ENCODE measurements around the gene GPAT2.
"Not testable (repeated sequence)": the region's sequence is repeated elsewhere in the genome, so short reads cannot be mapped to it uniquely, and the experiment has no call there.

Gene GPAT2, protein sequence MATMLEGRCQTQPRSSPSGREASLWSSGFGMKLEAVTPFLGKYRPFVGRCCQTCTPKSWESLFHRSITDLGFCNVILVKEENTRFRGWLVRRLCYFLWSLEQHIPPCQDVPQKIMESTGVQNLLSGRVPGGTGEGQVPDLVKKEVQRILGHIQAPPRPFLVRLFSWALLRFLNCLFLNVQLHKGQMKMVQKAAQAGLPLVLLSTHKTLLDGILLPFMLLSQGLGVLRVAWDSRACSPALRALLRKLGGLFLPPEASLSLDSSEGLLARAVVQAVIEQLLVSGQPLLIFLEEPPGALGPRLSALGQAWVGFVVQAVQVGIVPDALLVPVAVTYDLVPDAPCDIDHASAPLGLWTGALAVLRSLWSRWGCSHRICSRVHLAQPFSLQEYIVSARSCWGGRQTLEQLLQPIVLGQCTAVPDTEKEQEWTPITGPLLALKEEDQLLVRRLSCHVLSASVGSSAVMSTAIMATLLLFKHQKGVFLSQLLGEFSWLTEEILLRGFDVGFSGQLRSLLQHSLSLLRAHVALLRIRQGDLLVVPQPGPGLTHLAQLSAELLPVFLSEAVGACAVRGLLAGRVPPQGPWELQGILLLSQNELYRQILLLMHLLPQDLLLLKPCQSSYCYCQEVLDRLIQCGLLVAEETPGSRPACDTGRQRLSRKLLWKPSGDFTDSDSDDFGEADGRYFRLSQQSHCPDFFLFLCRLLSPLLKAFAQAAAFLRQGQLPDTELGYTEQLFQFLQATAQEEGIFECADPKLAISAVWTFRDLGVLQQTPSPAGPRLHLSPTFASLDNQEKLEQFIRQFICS

DNA sequence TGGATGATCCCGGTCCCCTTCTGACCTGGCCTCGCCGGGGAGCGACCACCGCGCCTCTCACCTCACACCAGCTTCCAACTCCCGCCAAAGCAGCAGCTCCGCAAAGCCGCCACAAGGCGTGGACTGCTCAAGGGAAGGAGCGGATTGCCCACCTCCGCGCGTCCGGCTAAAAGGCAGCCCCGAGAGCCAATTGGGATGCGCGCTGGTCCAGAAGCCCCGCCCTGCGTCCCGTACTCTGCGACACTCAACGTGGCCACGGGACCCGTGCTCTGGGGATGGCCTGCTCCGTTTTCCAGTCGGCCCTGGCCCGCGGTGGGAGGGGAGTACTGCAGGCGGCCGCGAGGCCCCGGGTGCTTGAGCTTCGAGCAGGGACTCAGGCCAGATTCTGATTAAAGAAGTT, at the start of gene GPAT2:
GPAT2 (minus strand) TSS at position 125 of the 400 bp plus-strand sequence. CDS start 2,557 bp downstream, outside the sequence.
- DNase-seq = not testable (repeated sequence)

DNA sequence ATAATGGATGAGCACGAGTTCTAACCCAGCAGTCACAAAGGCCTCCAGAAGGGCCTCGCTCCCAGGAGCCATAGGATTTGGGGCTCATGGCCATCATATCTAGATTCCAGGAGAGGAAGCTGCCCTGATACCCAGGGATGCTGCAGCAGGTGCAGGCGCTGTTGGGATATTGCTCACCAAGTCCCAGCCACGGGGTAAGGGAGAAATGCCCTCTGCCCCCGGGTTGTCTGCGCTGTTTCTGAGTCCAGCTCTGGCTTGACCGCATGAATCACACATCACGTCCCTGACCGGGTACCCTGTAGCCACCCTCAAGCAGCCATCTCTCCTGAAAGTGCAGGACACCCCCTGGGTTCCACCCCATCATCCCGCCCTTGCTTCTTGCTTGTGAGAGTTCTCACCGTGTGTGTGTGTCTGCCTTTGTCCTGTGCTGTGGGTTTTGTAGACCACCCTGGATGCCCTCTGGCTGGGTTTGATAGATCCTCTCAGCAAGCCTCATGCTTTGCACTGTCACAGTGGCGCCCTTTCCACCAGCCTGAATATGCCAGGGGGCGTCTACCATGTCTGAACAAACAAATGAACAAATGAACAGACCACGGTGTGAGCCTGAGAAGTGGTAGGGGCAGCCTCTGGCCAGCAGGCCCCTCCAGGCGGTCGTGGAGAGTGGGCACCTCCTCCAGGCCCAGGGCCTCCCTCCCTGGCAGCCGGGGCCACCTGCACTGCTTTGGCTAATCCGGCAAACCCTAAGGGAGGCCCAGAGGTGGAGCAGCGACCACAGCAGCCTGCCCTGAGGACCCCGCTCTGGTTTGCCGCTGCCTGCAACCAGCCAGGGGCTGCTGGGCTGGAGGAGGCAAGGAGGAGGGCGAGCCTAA, 49.5 kb upstream of the GPAT2 start:
- no peak for DNase-seq

DNA sequence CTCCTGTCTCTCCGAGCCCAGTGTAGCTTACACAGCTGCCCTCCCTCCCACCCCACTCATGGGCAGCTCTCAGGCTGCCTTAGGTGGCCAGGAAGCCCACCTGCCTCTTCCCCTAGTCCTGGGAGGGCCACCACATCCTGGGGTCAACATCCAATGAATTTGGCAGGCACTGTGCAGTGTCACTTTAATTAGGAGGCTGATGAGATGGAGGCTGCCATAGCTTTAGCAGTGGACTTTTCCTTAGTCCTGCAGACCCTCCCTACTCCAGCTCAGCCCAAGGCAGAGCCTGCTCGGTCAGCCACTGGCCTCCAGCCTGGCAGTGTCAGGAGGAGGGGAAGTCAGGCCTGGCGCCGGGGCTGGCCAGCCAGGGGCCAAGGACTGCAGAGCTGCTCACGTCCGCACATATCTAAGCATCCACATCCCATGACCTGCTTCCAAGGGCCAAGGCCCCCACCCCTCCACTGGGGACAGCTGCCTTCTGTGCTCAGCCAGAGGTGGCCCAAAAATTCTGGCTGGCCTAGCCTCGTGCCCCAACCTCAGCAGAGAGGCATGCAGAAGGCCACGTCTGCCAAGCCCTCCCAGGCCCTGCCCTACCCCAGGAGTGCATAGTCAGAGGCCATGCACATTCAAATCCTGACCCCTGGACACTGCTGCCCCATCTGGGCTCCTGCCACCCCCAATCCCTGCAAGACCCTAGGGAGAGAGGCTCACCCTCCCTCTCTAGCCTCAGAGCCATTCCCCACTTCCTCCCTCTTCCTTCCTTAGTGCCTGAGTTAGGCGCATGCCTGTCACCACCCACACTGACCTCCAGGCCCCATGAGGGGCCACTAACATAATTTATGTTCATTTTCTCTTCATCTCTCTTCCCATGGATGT, 48.6 kb upstream of the GPAT2 start:
- no peak for DNase-seq

DNA sequence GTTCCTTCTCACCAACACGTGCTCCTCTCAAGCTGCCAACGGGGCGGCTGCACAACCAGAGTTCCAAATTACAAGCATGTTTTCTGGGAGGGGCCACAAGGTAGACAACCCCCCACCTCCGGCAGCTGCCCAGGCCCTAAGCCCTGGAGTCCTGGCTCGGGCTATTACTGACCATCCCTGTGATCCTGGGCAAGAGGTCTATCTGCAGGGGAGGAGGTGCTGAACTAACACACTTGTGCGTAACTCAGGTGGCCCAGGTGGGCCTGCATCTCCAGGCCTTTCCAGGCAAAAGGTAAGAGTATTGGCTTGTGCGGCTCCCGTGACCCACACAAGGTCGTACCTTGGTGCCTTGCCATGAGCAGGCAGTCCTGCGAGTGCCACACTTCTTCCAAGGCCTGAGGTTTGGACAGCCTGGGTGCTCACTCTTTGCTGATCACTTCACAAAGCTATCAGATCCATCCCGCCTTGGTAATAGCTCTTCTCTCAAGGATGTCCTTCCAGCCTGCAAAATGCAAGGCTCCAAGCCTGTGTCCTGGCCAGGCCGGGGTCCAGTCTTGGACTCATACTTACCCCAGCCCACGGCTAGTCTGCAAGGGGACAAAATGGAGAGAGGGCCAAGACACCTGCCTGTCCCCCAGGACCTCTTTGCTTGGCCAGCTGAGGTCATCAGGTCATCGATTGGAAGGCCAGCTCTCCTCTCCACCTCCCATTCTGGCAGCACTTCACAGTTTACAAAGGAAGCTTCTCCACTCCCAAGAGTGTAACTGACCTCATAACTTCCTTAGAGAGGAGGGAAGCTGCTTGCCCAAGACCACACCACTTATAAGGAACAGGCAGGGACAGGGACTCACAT, 47.7 kb upstream of the GPAT2 start:
- DNase-seq = no peak

DNA sequence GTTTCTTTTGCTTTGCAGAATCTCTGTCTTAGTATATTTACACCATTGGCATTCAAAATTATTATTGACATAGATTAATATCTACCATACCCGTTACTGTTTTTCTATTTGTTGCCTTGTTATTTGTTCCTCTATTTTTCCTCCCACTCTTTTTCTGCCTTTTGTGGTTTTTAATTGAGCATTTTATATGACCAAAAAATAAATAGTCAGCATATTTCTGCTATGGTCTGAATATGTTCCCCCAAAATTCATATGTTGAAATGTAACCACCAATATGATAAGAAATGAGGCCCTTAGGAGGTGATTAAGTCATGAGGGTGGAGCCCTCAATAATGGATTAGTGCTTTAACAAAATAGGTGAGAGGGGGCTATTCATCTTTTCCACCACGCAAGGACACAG, 46.3 kb upstream of the GPAT2 start:
- DNase-seq = no peak

DNA sequence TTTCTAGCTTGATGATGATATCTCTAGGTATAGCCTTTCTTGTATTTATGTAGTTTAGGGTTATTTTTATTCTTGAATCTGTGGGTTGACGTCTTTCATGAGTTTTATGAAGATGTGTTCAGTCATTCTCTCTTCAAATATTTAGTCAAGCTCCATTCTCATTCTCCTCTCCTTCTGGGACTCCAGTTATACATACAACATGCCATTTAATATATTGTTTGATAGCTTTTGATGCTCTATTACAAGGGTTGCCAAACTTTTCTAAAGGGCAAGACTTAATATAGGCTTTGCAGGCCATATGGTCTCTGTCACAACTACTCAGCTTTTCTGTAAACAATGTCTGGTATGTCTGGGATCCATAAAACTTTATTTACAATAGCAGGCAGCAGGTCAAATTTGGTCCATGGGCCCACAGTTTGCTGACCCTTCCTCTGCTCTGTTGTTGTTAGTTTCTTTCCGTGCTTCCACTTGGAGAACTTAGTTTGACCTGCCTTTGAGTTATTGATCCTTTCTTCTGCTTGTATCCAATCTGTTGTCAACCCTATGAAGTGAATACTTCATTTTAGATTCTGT, 40.6 kb upstream of the GPAT2 start:
- no peak for DNase-seq

DNA sequence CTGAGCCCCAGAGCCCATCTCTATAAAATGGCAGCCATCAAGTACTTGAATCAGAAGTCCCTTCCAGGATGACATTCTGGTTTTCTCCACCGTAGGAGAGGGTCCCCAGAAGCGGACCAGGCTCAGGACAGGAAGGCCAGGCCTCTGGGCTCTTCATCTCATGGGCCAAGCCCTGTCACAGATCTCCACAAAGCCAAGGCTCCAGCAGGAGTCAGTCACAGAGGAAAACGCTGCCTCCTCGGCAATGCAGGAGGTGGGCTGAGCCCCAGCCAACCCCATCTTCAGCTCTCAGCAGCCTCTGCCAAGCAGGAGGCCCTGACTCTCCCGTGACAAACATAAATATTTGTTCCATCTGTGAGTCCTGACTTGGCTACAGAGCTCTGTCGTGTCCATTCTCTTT, 39.4 kb upstream of the GPAT2 start:
- DNase-seq = no peak

DNA sequence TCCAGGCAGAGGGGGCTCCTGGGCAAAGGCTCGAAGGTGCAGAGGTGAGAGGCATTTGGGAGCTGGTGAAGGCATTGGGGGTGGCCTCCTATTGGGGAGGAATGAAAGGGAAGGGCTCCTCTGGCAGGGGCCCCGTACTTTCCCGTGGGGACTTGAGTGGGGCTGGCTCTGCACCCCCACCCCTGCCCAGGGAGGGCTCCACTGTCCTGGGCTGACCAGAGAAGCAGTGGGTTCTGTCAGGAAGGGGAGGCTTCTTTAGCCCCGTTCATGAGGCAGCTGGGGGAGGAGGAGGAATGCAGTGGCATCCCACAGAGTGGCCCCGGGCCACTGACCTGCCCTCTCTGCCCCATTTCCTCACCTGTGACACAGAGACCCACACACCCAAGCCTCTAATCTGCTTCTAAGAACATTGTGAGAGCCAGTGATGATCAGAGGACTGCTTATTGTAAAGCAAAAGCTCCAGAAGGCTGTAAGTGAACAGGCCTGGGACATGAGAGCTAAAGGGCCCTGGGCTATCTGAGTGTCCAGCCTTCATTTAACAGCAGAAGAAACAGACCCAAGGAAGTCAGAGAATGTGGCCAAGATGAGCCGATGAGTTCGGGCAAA, 38.6 kb upstream of the GPAT2 start:
- no peak for DNase-seq

DNA sequence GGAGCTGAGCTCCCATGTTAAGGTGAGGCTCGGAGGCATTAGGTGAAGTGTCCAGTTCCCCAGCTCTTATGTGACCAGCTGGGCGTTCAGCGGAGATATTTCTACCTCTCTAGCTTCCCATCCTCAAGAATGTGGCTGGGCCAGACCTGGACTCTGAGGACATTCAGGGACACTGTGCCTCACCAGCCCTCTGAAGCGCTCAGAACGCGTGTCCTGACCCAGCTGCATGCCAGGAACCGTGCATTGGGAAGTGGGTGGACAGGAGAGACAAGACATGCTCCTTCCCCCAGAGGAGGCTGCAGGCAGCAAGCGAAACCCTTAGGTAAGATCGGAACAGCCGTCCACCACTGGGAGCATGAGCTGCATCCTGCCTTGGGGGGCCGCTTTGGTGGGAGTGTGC, 38.0 kb upstream of the GPAT2 start:
- DNase-seq = no peak

DNA sequence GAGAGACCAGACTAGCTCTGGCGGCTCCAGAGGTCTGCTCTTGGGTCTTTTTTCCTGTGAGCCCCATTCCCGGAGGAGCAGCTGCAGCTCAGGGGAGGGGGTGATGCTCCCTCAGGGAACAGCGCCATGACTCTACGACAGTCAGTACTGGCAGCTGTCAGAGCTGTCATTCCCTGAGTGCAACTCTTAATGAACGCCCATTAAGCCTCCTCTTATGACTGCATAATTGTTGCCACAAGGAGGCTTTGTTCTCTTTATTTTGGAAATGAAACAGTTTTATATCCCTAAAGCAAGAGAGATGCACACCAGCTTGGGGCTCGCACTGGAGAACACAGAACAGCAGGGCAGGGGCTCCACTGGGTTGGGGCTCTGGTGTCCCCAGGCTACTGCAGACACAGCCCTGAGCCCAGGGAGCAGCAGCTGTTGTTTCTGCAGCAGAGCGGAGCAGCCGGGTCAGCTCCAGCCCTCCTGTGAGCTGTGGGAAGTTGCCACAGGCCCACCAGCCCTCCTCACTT, 37.3 kb upstream of the GPAT2 start:
- DNase-seq = not testable (repeated sequence)

DNA sequence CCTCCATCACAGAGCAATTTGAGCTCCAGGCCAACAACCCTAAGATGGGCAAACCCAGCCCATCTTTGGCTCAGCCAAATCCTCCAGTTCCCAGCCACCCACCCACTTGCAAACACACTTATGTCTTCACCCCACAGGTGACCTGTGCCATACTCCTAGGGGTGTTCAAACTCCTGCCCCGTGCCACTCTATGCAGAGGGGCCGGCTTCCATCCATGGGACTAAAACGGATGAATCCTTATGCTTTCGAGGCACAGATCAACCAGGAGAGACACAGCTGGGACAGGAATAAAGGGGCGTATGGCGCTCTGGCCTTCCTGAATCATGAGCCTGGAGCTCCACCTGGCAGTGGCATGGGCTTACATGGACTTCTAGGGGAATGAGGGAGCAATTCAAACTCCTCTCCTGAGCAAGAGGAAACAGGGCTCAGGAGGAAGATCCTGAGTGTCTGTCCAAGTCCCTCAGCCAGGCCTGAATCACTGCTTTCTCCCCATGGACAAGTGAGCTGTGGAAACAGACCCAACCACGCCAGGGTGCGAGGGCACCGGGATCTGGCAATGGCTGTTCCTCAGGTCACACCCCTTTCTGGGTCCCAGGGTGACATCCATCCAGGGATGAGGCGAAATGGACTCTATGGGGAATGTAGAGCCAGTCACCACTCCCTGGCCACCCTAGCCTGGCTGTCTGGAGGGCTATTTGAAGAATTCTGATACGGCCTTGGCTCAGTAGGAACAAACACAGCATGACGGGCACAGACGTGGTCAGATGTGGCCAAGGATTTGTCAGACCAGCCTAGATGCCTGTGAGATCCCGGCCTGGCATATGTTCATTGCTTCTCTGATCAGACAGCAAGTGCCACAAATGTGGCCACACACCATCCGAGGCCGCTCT, 36.6 kb upstream of the GPAT2 start:
- not testable (repeated sequence) for DNase-seq

DNA sequence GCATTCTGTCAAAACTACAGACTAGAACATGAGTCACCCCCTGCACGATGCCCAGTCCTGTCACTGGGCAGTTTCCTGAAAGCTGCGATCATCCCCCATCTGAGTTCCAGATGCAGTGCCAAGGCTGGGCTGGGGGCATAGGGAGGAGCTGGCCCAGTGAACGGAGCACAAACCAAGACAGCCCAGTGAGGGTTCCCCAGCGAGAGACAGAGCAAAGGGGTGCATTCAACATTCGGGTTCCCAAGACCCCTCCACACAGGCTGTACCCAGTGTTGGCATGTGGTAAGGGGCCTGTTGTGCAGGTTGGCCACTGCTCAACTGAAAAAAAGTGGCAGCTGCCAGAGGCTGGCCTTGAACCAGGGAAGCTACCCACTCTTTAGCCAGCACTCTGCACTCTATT, 35.6 kb upstream of the GPAT2 start:
- not testable (repeated sequence) for DNase-seq

DNA sequence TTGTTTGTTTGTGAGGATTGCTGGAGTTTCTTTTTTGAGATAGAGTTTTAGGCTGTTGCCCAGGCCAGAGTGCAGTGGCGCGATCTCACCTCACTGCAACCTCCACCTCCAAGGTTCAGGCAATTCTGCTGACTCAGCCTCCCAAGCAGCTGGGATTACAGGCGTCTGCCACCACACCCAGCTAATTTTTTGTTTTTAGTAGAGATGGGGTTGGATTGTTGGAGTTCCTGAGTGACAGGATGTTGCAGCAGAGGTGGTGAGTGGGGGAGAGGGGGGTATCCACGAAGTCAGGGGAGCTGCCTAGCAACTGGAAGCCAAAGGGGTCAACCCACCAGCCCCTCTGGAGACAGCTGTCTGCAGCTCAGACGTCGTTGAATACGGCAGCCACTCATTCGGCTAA, 35.2 kb upstream of the GPAT2 start:
- DNase-seq = not testable (repeated sequence)

DNA sequence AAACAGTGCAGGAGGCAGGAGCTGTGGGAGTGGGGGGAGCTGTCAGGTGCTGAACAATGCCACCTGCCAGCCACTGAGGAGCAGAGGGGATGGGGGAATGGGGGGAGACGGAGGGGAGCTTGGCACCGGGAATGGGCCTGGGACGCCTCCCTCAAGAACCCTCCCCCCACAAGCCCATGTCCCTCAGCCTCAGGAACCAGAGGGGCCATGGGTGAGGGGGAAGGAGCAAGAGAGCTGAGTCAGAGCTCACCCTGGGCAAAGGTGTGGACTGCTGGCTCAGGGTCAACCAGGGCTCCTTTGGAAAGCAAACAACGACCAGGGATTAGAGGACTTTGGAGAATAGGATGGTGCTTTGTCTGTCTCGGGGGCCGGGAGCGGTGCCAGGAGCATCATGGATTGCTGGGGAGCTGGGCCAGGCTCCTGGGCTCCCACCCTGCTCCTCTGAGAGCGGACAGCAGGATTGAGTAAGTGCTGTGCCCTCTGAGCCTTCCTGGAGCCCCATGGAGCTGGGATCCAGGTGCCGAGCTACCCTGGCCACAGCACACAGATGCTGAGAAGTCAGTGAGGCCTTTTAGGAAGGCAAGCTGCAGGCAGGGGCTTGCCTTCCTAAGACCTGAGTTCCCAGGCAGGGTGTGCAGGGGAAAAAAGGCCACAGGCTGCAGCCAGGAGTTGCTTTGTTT, 33.3 kb upstream of the GPAT2 start:
- DNase-seq = not testable (repeated sequence)

DNA sequence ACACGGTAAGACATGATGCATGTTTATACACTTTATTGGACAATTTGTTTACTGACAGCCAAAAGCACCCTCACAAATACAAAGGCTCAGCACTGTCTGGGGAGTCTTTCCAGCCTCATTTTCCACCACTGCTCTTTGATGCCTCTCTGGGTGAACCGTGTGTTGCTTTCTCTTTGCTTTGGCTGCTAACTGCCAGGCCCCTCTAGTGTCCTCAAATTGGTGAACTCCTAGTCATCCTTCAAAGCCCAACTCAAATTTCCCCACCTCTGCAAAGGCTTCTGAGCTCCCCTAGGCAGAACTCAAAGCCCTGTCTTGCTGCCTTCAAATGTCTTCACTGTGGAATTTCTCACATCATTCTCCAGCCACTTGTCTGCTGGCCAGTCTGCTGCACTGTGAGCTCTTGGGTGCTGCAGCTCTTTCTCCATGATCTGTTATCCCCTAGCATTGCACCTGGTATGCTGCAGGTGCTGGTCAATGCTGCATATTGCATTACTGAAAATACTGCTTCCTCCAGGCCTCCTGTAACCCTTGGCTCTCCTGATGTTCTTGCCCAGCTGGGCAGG, 32.5 kb upstream of the GPAT2 start:
- not testable (repeated sequence) for DNase-seq

DNA sequence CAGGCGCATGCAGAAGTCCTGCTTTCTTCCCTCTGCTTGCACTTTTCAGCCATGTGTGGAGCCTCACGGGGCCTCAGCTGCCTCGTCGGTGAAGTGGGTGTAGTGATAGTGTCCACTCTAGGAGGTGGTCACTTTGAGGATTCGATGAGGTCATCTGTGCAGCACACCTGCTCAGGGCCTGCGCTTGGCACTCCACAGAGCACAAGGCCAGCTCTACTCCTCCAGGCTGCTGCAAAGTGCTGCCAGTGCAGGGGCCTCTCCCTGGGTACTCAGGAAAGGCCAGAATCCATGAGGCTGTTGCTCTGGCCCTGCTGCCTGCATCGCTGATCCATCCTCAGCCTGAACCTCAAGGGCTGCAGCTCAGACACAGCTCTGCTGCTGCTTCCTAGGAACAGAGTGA, 31.8 kb upstream of the GPAT2 start:
- DNase-seq = not testable (repeated sequence)

DNA sequence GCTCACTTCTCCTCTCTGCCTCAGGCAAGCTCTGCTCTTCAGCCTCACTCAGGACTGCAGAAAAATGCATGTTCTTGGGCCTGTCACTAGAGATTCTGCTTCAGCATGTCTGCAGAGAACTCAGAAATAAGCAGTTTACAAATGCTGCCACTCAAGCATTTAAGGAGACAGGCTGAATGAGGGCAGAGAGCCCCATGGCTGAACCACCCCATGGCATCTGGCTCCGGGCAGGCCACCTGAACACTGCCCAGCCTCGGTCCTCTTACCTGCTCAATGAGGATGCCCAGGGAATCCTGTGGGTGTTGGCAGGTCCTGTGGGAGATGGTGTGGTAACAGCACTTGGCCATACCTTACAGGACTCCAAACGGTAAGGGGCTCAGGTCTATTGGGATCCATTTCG, 31.2 kb upstream of the GPAT2 start:
- not testable (repeated sequence) for DNase-seq

DNA sequence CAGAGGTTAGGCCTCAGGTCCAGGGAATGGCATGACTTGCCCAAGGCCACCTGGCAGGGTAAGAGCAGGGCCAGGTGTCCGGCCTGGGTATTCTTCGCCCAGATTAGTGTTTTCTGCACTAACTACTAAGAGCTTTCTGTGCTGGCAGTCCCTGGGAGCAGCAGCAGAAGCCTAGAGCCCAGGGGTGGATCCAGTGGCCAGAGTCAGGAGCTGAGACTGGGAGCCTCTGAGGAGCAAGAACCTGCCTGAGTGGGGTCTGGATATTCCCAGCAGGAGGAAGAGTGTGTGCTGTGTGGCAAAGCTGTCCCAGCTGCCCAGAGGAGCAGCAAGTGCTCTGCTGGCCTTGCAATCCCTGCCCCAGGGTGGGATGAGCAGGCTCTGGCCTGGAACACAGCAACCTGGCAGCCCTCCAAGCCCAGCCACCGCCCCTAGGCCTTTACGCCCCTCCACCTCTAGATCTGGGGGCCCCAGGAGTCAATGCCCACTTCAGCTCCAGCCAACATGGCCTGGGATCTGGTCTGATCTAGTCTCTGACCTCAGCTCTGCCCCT, 30.7 kb upstream of the GPAT2 start:
- no peak for DNase-seq

Measured in activated CD4-positive, alpha-beta T cell treated with anti-CD3 and anti-CD28 coated beads for 48 hours (primary cell).